DMS153 (cell line): ENCODE data around the gene ZNF260.
A peak's percentile ranks its signal among the peaks of the same experiment; 100 is the strongest.

Source experiments
- DNase-seq: peaks from one replicate; lab custom pipeline; 2025; lab: John Stamatoyannopoulos, UW

ZNF260 gene

DNA sequence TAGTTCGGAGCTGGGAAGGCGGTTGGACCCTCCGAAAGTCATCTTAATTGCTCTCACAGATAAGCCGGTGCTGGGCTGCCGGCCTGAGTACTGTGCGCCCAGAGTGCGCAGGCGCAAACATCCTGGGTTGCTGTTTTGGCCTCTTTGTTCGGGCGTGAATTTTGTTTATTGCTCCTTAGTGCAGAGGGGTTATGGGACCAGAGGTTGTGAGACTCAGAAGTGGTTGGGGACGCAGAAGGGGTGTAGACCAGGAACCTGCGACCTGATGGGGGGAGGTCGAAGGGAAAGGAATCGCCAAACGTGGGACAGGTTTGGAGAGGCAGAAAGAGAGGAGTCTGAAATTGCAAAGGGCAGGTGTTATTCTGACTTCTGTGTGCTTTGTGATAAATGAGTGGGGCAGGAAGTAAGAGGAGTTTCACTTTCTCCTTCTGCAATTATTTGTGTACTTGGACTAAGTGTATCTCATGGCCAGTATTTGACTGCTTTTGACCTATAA lies 38.1 kb downstream of the ZNF260 start:
- DNase-seq = peak; percentile 89

DNA sequence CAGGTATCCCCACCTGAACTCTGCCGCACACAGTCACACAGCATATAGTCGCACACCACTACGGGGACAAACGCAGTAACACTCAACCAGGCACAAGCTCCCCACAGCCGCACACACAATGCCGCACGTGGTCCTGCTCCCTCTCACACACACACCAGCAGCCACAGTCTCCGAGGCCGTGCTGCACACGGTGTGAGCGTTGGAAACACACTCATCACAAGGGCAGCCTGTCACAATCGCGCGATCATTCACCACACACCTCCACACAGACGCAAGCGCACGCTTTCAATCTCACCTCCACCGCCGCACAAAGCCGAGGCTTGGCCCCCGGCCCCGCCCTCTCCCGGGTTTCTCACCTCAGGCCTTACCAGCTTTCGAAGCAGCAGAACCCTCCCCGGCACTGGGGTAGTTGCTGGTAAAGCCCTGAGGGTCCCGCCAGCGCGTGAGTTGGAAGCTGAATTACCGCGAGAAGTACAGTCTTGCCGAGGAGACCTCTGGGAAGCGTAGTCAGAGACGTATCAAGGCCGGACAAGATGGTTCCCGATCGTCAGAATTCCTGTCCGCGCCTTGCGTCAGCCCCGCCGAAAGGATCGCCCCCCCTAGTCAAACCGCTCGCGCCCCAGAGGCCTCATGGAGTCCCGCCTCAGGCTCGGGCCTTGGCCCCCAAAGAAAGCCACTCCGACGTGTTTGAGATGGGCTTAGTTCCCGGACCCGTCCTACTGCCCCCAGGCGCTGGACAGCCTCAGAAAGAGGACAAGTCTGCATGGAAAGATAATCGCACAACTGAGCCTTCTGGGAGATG lies 38.8 kb downstream of the ZNF260 start, which contains the start of gene ZNF566:
Gene ZNF566 (minus strand): TSS at position 444 of the 802 bp plus-strand sequence. CDS start 13,004 bp downstream, outside the sequence.
- peak; percentile 93 for DNase-seq

DNA sequence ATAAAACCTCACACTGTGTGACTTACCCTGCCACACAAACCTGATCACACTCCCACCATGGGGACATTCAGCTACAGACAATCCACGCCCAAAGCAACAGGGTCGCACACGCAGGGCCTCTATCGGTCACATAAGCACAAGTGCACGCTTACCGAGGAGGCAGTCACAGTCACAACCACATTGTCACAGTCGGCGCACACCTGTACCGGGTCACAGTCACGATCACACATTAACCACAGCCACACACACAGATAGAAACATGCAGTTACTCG lies 39.3 kb downstream of the ZNF260 start:
- no peak for DNase-seq

DNA sequence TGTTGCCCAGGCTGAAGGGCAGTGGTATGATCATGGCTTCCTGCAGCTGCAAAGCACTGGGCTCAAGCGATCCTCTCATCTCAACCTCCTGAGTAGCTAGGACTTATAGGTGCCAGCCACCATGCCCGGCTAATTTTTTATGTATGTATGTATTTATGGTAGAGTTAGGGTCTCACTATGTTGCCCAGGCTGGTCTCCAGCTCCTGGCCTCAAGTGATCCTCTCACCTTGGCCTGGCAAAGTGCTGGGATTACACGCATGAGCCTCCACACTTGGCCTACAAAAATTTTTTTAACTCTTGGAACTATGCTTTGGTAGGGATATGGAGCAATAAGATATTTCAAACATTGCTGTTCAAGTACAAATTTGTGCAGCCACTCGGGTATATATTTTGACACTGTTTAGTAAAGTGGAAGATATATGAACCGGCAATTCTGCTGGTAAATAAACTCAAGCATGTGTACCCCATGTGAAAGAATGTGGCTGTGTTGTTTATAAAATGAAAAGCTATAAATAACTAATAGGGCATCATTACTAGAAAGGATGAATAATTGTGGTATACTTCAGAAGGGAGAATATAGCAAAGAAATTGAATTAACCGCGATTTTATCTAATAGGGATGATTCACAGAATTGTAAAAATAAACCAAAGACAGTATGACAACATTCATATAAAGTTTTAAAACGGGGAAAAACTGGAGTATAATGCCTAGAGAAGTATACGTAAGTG lies 39.8 kb downstream of the ZNF260 start:
- DNase-seq = no peak

DNA sequence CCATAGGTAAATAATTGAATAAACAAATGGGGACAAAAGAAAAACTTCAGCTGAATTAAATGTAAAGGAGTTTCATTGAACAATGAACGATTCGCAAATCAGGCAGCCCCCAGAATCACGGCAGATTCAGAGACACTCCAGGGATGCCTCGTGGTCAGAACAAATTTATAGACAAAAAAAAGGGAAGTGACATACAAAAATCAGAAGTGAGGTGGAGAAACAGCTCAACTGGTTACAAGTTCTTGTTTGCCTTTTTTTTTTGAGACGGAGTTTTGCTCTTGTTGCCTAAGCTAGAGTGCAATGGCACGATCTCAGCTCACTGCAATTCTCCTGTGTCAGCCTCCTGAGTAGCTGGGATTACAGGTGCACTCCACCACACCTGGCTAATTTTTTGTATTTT lies 44.4 kb downstream of the ZNF260 start:
- DNase-seq = no peak

DNA sequence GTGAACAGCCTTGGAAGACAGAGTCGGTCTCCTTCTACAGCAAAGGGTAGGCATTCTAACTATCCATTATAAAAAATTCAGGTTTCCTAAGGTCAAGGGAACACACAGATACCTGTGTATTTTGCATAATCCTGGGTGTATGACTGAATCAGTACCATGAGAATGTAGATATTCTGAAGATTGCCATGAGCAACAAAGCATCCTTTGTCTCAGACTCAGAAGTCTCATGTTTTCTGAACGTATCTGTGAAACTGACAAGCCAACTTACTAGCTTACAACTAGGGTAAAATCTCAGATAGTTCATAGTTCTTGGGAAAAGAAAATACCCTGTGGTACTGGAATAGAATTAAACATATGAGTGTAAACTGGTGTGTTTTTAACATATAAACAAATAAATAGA lies 45.2 kb downstream of the ZNF260 start:
- no peak for DNase-seq
